ENCODE results near the gene AKT1.
"Not testable (repeated sequence)": the region's sequence is repeated elsewhere in the genome, so short reads cannot be mapped to it uniquely, and the experiment has no call there.

AKT1 gene

DNA sequence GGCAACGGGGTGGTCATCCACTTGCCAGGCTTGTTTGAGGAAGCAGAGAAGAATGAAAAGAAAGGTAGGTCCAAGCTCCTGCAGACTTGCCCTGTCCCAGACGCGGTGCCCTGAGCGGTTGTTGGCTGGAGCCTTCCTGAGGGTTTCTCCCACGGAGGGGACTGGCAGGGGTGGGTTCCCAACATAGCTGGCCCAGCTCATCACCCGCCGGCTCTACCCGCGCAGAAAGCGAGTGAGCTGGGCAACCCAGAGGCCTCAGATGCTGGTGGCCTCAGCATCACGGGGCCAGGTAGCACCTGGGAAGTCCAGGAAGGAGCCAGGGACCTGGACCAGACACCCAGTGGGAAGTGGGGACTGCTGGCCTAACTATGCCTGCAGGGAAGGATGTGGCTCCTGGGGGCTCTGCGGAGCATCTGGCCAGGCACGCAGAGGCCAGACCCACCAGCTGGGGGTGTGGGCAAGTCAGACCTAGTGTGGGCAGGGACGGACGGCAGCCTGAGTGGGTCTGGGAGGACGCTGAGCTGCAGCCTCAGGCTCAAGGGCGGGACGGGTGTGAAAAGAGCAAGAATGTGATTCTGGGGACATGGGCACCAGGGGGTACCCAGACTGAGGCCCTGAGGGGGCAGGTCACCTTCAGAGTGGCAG, 57.1 kb downstream of the AKT1 start:
- no peak for DNase-seq (ENCODE audit: low spot score)

DNA sequence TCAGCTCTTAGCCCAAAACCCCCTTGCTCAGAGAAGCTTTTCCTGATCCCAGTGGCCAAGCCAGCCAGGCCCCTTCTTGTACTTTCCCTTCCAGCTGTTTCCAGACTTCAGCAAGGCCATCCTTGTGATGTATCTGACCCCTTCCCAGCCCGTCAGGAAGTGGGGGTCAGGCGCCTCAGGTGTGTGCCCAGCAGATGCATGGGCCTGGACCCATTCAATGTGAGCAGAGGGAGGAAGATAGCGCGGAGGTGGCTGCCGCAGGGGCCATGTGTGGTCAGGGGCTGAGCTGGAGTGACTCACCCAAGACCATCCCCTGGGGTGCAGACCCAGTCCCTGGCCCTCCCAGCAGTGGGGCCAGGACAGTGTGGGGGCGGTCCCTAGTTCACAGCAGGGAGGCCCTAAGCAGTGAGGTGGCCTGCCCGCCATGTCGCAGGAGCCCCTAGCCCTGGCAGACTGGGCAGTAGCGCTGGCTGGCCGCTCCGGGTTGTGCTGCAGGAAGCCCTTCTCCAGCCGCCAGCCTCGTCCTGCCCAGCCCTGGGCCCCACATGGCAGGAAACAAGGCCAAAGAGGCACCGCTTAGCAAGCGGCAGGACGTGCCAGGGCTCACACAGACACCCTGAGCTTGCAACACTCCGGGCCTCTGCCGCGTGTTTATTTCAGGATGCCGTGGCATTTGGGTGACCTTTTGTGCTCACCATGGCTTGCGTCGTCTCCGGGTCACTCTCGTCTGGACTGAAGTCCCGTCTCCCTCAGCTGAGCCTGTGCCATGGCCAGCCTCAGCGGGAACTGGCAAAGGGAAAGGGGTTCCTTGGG, 59.5 kb downstream of the AKT1 start:
- peak; percentile 61 for DNase-seq (ENCODE audit: low spot score)

DNA sequence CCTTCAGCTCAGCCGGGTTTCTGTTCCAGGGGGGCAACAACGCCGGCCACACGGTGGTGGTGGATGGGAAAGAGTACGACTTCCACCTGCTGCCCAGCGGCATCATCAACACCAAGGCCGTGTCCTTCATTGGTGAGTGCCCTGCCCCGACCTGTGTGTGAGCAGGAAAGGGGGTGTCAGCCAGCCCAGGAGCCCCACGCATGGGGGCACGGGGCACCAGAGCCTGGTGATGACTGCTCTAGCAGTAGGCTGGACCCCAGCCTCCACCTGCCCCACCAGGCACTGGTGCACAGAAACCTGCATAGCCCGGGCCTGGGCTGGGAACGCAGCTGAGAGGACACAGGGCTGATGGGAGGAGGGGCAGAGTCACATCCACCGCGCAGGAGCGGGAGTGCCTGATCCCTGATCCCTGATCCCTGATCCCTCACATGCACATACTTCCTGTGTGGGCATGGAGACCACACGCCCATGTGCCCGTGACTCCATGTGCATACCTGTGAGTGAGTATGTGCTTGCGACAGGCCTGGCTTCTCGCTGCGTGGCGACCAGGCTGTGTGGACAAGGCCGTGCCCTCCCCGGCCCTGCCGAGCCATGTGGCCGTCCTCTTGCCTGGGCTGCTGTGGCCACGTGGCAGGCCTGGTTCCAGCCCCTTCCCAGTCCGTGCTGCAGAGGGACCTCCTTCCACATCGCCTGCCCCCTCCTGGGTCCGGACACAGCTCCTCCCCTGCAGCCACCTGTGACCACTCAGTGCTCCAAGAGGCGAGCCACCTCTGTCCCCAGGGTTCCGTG, 60.4 kb downstream of the AKT1 start:
- DNase-seq (ENCODE audit: low spot score): no peak

DNA sequence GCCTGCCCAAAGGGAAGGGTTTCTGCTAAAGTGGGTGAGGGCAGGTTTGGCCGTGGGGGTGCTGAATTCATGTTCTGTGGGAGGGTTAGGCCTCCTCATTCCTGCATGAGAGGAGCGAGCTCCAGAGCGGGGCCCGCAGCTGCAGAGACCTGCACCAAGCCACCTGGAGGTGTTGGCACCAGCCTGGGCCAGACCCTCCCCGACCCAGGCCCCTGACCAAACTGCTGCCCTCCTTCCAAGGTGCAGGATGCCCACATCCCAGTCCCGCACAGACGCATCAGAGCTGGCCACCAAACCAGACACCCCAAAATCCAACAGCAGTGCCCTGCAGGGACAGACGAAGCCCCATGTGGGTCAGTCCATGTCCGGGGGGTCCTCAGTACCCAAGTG, 61.0 kb downstream of the AKT1 start:
- DNase-seq (ENCODE audit: low spot score): no peak

DNA sequence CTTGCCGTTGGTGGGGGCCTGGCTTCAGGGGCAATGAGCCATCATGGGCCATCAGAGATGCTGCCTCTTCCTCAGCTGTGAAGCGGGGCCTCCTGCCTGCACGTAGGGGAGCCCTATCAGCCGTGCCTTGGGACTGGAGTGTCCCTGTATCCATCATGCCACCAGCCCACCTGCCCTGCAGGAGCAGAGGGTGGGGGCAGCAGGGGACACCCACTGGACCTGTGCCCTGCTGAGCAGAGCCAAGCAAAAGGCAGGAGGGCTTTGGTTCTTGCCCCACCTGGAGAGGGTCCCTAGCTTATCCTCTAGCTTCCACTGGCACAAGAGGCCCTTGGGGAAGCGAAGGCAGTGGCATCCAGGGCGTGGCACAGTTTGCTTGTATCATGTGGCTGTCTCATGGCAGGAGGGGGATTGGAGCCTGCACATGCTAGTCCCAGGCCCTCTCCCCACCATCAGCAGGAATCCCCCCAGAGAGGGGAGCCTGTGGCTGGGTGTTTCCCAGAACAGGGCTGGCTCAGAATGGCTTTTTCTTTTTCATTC, 61.4 kb downstream of the AKT1 start:
- DNase-seq (ENCODE audit: low spot score): no peak

DNA sequence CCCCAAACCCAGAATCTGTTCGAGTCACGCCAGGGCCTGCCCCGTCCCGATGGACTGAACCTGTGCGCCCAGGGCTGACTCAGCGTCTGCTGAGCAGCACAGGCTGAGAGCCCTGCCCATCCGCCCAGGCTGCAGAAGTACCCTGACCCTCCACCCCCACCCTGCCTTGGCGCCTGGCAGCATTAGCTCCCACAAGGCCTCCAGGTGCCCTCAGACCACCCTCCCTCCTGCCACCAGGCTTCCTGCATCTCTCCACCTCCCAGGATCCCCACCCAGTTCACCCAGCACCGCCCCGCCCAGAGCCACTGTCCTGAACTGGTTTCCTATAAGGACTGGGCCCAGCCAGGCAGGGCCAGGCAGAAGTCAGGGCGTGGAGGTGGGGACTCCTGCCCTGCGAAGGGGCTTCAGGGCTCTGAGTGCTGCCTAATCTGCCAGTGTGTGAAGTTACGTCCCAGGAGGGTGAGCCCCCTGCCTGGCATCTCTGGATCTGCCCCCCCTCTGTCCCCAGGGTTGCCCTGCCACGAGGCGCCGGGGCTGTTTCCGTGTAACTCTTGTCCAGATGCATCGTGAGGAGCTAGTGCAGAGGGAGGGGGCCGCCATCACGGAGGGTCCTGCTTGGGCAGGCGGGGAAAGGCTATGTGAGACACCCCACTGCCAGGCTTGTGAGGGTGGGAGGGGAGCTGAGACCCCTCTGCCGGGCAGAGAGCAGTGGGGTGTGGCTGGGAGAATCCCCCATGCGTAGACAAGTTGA, 62.4 kb downstream of the AKT1 start:
- DNase-seq (ENCODE audit: low spot score): no peak

DNA sequence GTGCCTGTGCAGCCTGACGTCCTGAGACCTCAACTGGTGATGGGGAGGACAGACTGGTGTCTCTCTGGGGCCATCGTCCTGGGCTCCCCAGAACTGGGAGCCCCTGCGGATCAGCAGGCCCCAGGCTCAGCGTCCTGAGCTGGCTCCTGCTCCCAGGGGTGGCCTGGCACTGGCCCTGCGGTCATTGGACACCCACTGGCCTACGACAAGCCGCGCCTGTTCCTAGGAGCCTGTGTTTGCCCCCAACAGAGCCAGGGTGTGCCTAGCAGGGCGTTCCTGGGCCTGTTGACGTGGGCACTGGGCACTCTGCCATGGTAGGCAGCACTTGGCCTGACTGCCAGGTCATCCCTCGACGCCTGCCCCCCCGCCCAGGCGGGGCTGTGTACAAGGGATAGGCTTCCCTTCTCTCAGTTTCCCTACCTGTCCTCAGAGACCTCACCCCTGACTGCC, 63.2 kb downstream of the AKT1 start:
- DNase-seq (ENCODE audit: low spot score): no peak

DNA sequence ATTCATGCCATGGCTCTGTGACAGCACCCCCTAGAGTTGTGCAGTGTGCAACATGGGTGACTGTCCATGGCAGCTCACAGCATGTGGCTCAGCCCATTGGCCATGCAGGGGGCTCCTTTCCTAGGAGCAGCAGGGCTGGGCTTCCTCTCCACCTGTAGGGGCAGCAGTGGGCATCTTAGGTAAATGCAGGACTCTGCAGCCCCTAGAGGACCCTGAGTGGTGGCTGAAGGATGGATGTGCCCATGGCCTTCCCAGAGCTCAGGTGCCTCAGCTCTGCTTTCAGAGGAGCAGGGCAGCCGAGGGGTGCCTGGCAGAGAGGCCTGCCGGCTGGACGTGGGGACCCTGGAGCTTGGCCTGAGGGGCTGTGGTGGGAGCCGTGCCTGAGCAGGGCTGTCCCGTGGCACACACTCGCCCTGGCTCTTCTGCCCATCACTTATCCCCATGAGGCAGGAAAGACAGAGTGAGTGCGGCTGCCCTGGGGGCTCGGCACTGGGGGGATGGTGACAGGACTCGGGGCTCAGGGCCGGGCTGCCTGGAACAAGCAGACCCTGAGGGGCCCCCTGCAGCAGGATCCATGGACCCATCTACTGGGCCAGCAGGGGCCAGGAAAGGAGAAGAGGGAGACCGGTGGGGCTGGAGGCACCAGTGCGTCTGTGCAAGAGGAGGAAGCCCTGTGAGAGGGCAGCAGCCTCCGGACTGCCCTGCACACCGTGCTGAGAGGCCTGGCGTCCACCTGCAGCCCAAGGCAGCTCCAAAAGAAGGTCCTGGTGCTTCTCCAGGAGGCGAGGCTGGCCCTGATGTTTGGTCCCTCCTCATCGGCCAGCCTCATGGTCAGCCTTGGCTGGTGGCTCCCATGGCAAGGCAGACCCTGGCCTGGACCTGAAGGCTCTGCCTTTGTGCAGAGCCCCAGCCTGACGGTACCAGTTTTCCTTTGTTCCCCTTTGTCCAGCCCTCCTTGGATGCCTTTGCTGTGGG, 63.9 kb downstream of the AKT1 start:
- DNase-seq (ENCODE audit: low spot score): no peak

DNA sequence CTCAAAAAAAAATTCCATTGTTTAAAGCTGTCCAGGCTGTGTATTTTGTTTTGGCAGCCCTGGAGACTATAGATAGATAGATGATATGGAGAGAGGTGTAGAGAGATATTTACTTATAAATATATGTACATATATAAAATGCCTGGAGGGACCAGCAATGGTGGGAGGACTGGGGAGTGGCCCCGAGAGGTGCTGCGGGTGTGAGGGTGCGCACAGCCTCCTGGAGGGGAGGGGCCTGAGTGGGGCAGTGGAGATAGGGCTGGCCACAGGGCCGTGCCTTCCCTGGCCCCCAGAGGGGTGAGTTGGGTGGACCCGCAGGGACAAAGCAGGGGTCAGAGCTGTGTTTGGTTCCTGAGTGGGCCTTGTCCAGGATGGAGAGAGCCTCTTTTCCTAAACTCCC, 65.1 kb downstream of the AKT1 start:
- no peak for DNase-seq (ENCODE audit: low spot score)

DNA sequence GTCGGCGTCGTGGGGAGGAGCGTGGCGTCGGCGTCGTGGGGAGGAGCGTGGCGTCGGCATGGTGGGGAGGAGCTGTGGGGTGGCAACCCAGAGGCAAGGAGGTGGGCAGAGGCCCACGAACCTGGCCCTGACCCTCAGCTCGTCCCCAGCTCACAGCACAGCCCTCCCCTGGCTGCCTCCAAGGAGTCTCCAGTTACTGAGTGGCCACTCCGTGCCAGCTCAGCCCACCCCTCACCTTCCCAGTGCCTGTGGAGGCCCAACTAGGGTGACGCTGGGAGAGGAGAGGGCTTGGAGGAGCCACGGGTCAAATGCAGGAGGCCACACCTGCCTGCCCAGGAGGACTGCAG, 65.7 kb downstream of the AKT1 start:
- no peak for DNase-seq (ENCODE audit: low spot score)

DNA sequence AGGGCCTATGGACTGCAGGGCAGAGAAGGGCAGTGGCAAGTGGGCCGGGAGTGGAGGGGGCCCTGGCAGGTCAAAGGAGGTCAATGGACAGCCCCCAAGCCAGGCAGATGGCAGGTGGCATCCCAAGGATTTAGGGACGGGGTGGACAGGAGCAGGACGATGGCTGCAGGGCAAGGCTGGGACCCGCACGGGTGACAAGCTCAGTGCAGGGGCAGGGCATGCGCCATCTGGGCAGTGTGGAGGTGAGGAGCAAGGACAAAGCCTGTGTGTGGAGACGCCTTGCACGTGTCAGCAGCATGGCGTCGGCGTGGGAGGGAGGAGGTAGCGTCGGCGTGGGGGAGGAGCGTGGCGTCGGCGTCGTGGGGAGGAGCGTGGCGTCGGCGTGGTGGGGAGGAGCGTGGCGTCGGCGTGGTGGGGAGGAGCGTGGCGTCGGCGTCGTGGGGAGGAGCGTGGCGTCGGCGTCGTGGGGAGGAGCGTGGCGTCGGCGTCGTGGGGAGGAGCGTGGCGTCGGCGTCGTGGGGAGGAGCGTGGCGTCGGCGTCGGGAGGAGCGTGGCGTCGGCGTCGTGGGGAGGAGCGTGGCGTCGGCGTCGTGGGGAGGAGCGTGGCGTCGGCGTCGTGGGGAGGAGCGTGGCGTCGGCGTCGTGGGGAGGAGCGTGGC, 66.2 kb downstream of the AKT1 start:
- not testable (repeated sequence) for DNase-seq (ENCODE audit: low spot score)

DNA sequence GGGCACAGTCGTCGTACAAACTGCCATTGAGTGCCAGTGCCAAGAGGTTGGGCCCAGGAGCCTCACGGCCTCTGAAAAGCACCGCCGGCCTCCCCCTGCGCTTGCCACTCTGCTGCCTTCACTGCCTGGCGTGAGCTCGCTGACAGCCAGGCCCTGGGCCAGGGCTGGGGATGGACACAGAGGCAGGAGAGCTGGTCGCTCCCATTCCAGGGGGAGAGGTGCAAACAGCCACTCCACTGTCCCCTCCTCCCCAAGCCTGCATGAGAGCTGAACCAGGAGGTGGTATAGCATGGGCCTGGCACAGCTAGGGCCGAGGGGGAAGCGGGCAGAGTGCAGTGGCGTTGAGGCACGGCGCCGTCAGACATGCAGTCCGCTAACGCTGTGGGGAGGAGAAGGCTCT, 66.9 kb downstream of the AKT1 start:
- no peak for DNase-seq (ENCODE audit: low spot score)

DNA sequence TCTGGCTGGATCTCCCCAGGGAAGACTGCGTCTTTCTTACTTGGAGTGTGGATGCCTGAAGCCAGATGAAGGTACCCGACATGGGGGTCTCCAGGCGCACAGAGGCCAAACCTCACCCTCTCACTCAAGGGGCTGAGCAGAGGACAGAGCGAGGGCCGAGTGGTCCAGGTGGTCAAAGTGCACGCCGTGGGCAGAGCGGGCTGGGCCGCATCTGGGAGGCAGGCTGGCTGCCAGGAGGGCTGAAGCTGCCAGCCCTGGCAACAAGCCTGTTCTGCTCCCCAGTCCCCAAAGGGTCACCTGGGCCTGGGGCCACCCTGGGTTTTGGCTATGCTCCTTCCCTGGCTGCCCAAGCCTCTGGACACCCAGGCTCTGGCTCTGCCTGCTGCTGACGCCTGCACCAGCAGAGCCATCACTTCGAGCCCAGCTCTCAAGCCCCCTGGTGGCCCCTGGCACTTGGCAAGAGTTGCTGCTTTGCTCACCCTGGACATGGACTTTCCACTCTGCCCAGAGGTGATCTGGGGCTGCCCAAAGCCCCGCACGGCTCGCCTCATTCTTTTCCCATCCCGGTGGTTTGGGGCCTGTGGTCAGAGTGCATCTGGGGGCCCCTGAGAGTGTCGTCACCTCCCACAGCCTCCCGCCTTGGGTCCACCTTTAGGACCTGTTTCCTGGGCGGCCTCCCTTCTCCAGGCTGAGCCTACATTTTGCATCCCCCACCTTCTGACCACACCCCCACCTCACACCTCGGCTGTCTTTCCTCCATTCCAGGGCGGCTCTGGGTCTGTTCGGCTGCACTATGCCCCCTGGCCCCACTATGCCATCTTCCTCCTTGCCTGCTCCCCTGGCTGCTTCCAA, 68.7 kb downstream of the AKT1 start:
- no peak for DNase-seq (ENCODE audit: low spot score)

DNA sequence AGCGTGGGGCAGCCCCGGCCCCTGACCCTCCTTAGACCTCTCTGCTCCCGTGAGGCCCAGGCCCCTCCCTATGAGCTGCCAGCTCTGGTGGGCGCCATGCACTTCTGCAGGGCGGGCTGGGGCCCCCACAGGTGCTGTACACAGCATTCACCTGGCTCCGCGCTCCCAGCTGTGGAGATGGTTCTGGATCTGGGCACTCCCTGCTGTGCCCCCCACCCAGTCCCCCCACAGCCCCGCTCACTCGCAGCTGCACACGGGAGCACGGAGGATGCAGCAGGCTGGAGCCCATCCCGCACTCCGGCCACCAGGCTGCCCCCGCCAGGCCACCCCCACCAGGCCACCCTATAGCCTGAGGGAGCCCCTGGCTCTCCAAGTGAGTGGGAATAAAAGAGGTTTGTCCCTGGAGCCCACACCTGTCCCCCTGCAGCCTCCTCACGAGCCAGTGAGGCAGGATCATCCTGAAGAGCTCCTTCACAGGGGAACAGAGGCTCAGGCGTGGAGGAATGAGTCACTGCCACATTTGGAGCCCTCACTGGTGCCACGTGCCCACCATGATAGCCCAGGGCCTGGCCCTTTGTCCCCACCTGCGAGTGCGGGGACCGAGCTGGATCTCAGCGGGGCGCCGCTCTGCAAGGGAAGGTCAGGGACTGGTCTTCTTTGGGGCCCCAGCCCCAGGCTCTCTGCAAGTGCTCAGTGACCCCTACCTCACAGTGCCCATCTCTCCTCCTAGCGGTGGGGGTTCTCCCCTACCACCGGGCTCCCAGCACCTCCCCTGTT, 69.6 kb downstream of the AKT1 start:
- no peak for DNase-seq (ENCODE audit: low spot score)

DNA sequence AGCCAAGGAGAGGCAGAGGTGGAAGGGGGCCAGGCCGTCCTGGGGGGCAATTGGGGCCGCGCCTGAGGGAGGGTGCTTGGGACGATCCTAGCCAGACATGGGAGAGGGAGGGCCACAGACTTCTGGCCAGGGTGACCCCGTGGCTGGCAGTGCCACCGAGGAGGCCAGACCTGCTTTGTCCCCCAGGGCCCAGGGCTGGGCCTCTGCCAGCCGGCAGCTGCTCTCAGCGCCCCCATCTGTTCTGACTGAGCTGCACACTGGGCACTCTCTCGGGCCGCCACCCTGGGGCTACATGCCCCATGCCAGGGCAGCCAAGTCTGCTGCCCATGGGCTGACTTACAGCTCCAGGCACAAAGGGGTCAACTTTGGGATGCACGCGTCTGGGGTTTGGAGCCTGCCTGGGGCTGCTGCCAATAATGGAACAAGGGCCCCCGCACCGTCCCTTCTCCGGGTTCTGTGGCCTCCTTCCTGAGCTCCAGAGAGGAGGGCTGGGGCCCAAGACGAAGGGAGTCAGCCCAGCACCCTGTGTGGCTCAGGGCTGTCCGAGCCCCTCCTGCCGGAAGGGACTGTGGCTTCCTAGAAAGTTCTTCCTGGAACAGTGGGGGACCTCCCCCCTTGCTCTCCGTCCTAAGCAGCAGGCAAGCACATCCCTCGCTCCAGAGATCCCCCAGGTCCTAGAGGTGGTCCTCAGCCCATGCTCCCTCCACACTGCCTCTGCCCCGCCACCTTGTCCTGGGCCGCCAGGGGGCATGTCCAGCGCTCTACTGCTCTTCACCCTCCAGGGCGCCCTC, 70.4 kb downstream of the AKT1 start:
- no peak for DNase-seq (ENCODE audit: low spot score)

DNA sequence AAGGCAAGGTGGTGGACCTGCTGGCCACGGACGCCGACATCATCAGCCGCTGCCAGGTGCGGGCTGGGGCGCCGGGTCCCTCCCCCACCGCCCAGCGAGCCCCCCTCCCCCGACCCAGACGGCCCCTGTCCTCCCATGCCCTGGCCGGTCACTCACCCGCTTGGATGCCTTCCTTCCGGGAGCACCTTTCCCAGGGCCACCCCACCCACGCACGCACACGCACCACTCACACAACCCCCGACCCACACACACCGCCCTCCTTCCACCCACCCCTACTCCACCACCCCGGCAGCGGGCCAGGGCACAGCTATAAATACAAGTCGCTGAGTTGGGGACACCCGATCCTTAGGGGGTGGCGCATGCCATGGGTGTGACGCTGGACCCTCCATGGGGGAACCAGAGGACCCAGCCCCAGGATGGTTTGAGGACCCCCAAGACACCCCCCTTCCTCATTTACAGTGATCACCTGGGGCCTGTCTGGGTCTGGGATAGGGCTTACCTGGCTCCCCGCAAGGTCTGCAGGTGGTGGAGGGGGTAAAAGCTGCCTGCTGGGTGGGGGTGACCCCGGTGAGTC, 71.1 kb downstream of the AKT1 start:
- DNase-seq (ENCODE audit: low spot score): no peak

DNA sequence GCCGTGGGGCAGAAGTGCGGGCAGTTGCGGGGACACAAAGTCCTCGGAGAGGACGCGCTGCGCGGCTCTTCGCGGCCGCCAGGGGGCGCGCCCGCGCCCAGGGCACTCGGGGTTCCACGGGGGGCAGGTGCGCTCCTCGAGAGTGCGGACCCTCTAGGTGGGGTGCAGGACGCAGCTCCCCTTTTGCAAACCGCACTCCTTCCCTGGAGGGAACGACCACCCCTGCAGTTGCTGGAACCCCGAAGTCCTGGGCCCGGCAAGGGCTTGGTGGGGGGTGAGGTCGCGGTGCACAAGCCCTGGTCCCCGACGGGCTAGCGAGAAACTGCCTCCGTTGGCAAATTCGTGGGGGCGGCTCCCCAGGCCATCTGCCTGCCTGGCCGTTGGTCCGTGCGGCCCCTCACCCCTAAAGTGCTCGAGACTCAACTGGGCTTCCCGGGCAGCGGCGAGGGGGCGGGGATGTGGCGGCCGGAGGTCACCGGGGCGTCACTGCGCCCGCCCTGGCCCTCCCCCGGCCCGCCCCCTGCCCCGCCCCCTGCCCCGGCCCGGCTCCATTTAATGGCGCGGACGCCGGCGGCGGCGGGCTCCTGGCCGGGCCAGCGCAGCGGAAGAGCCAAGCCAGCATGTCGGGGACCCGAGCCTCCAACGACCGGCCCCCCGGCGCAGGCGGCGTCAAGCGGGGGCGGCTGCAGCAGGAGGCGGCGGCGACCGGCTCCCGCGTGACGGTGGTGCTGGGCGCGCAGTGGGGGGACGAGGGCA, 71.7 kb downstream of the AKT1 start, which contains the start of gene ADSS1:
Gene ADSS1 (plus strand): TSS at position 579 of the 756 bp plus-strand sequence. CDS start 42 bp downstream, at position 621.
- peak; percentile 65 for DNase-seq (ENCODE audit: low spot score)

Measured in hepatic stellate cell (primary cell).